CD4-positive, alpha-beta T cell treated with Interleukin-4 for 4 hours (primary cell): ENCODE data around the gene RAD52.

Experiments
- DNase-seq: peaks from one replicate; pipeline ENCODE4 v3.0.0-alpha.2; 2020

Gene RAD52

GRCh38 chr12:912466-913235 is 36.8 kb downstream of the RAD52 start:
- no peak for DNase-seq

GRCh38 chr12:911191-911826 is 38.2 kb downstream of the RAD52 start:
- DNase-seq, result no peak

GRCh38 chr12:910416-910815 is 39.1 kb downstream of the RAD52 start:
- no peak for DNase-seq

GRCh38 chr12:909861-910260 is 39.6 kb downstream of the RAD52 start:
- no peak for DNase-seq

- no peak for DNase-seq
Observed at GRCh38 chr12:907413-908185, 41.9 kb downstream of the RAD52 start.

- DNase-seq, result no peak
Observed at GRCh38 chr12:906062-906585, 43.4 kb downstream of the RAD52 start.

- DNase-seq, result no peak
Observed at GRCh38 chr12:905261-906031, 44.0 kb downstream of the RAD52 start.

- no peak for DNase-seq
Observed at GRCh38 chr12:904010-904414, 45.5 kb downstream of the RAD52 start.

GRCh38 chr12:903055-903454 is 46.4 kb downstream of the RAD52 start:
- DNase-seq, result no peak

GRCh38 chr12:902581-902980 is 46.9 kb downstream of the RAD52 start:
- DNase-seq, result no peak

- no peak for DNase-seq
Observed at GRCh38 chr12:897386-897785, 52.1 kb downstream of the RAD52 start.

GRCh38 chr12:896031-896430 is 53.5 kb downstream of the RAD52 start:
- no peak for DNase-seq

GRCh38 chr12:894226-894625 is 55.3 kb downstream of the RAD52 start:
- no peak for DNase-seq

- DNase-seq, result no peak
Observed at GRCh38 chr12:886206-886605, 63.3 kb downstream of the RAD52 start.

GRCh38 chr12:885701-886100 is 63.8 kb downstream of the RAD52 start:
- no peak for DNase-seq

- no peak for DNase-seq
Observed at GRCh38 chr12:884746-885414, 64.6 kb downstream of the RAD52 start.

- no peak for DNase-seq
Observed at GRCh38 chr12:880656-881055, 68.8 kb downstream of the RAD52 start.

- DNase-seq, result no peak
Observed at GRCh38 chr12:879641-880040, 69.9 kb downstream of the RAD52 start.

GRCh38 chr12:873954-874353 is 75.5 kb downstream of the RAD52 start:
- peak; percentile 14 for DNase-seq

- DNase-seq, result peak; percentile 18
Observed at GRCh38 chr12:870378-870777, 79.1 kb downstream of the RAD52 start.

- no peak for DNase-seq
Observed at GRCh38 chr12:868722-869121, 80.8 kb downstream of the RAD52 start.

- DNase-seq, result no peak
Observed at GRCh38 chr12:867905-868304, 81.6 kb downstream of the RAD52 start.
